Thyroid gland (tissue), 4 donors: Measurements from ENCODE around the gene ZER1. TPM values are rescaled to one million over a fixed set of nuclear protein-coding genes. Genes with fewer than 3 reads are reported as not detected.

Source experiments
- DNase-seq, 2 donors: peaks; one replicate each; pipeline ENCODE4 v3.0.0-alpha.2; 2019
- H3K27ac ChIP-seq, 3 donors: fragments of 200-600 bp; sonication (generic); 1 replicate in 2 of 3; 2 replicates in 1 of 3; pipeline ENCODE4 v1.5.1; 2016 to 2019; ENCODE audit warnings: mild to moderate bottlenecking in 1 of 3, moderate library complexity in 1 of 3
- H3K27me3 ChIP-seq: fragments of 200-600 bp; sonication (generic); one replicate; pipeline ENCODE4 v1.5.1; 2019
- H3K36me3 ChIP-seq, 2 donors: fragments of 200-600 bp; sonication (generic); one replicate each; pipeline ENCODE4 v1.5.1; 2016 to 2019
- H3K4me1 ChIP-seq, 2 donors: fragments of 200-600 bp; sonication (generic); one replicate each; pipeline ENCODE4 v1.5.1; 2017 to 2019
- H3K4me3 ChIP-seq, 3 donors: fragments of 200-600 bp; sonication (generic); replicated peaks in 1 of 3; 1 replicate in 2 of 3; 2 replicates in 1 of 3; pipeline ENCODE4 v1.5.1; 2016; ENCODE audit warnings: mild to moderate bottlenecking in 1 of 3
- H3K9me3 ChIP-seq: fragments of 200-600 bp; sonication (generic); one replicate; pipeline ENCODE4 v1.5.1; 2017
- CTCF ChIP-seq, 6 experiments: fragments of 200-600 bp in 3 of 6; fragments of 450-650 bp in 3 of 6; sonication (generic) in 3 of 6; IDR thresholded peaks; one replicate each; pipeline ENCODE4 v1.5.1; 2016 to 2019; ENCODE audit warnings: antibody characterized with exemption in 6 of 6, mild to moderate bottlenecking in 2 of 6, inconsistent platforms in 1 of 6, moderate library complexity in 1 of 6
- POLR2A ChIP-seq, 2 donors: fragments of 450-650 bp; IDR thresholded peaks; one replicate each; pipeline ENCODE4 v1.6.1; 2017; ENCODE audit warnings: antibody characterized with exemption in 2 of 2, mild to moderate bottlenecking in 2 of 2, moderate library complexity in 1 of 2
- WGBS, 2 donors: methylation state at CpG; one replicate each; pipeline ENCODE4 v1.1.5; 2017; 5-methylcytosine and 5-hydroxymethylcytosine counted together
- intact Hi-C: fragments of 100-400 bp; cut with DNase I; formaldehyde crosslinking; loops from one replicate; pipeline ENCODE4 v1.15.1; 2023
- total RNA-seq, 4 donors: library from RNA; depleted of rRNA; stranded (reverse); fragments of >200 nt; gene quantifications; one replicate each; pipeline ENCODE4 v1.2.3, GENCODE V29; 2016

Gene ZER1
- total RNA-seq, 4 donors from 2014 or later: 45.1 to 129 (median 70.2) TPM

- no peaks in the 10 kb centered on the region for H3K27me3 ChIP-seq
- TF ChIP-seq CTCF (IDR thresholded peaks at IDR 0.05) (peak in 5 of 6 experiments; percentile 9 to 70 (median 48)), POLR2A (IDR thresholded peaks at IDR 0.05) (no peak)
- WGBS, 2 donors: 34 to 39% methylated on average over 8 to 9 of the region's 9 CpGs
- no peaks in the 10 kb centered on the region for H3K9me3 ChIP-seq
- H3K4me3 ChIP-seq: no peak overlapping the region
- DNase-seq: peak; percentile 73 to 75
- H3K36me3 ChIP-seq: peaks cover 16 to 29% of the 10 kb centered on the region in 2 donors
- H3K27ac ChIP-seq: no peak overlapping the region
- intact Hi-C loops: no loop called here
- H3K4me1 ChIP-seq: no peaks in the 10 kb centered on the region
Observed at GRCh38 chr9:128733256-128733655, 38.5 kb downstream of the ZER1 start.

- peaks cover 16 to 29% of the 10 kb centered on the region in 2 donors for H3K36me3 ChIP-seq
Observed at GRCh38 chr9:128732576-128732975, 39.2 kb downstream of the ZER1 start.

GRCh38 chr9:128731691-128732090, 40.0 kb downstream of the ZER1 start:
- no peak overlapping the region for H3K4me3 ChIP-seq
- DNase-seq: no peak
- intact Hi-C loops: no loop called here
- WGBS, 2 donors: 81 to 87% methylated on average over 9 of the region's 9 CpGs
- TF ChIP-seq POLR2A (IDR thresholded peaks at IDR 0.05): no peak
- no peak overlapping the region for H3K27ac ChIP-seq
- no peaks in the 10 kb centered on the region for H3K4me1 ChIP-seq
- no peaks in the 10 kb centered on the region for H3K9me3 ChIP-seq
- H3K36me3 ChIP-seq: peaks cover 16 to 22% of the 10 kb centered on the region in 2 donors
- H3K27me3 ChIP-seq: no peaks in the 10 kb centered on the region

More at GRCh38 chr9:128732576-128732975, 39.2 kb downstream of the ZER1 start:
- Histone ChIP-seq H3K9me3 (no peaks in the 10 kb centered on the region), H3K4me3 (no peak overlapping the region), H3K27me3 (no peaks in the 10 kb centered on the region), H3K4me1 (no peaks in the 10 kb centered on the region), H3K27ac (no peak overlapping the region)
- 91 to 96% methylated on average over 13 of the region's 13 CpGs for WGBS, 2 donors
- DNase-seq: no peak
- TF ChIP-seq CTCF (IDR thresholded peaks at IDR 0.05) (no peak), POLR2A (IDR thresholded peaks at IDR 0.05) (no peak)
- intact Hi-C loops: no loop called here

GRCh38 chr9:128731093-128731492, 40.6 kb downstream of the ZER1 start:
- Histone ChIP-seq H3K4me3 (no peak overlapping the region), H3K27me3 (no peaks in the 10 kb centered on the region), H3K4me1 (no peaks in the 10 kb centered on the region), H3K27ac (no peak overlapping the region), H3K36me3 (peaks cover 16 to 21% of the 10 kb centered on the region in 2 donors), H3K9me3 (no peaks in the 10 kb centered on the region)
- TF ChIP-seq CTCF (IDR thresholded peaks at IDR 0.05) (no peak), POLR2A (IDR thresholded peaks at IDR 0.05) (no peak)
- no peak for DNase-seq
- 87 to 90% methylated on average over 13 of the region's 13 CpGs for WGBS, 2 donors
- intact Hi-C loops: no loop called here

GRCh38 chr9:128729766-128730517, 41.8 kb downstream of the ZER1 start:
- H3K9me3 ChIP-seq: no peaks in the 10 kb centered on the region
- 90% methylated on average over 16 to 27 of the region's 27 CpGs for WGBS, 2 donors
- no peak for TF ChIP-seq POLR2A (IDR thresholded peaks at IDR 0.05)

GRCh38 chr9:128729302-128729701, 42.4 kb downstream of the ZER1 start:
- Histone ChIP-seq H3K36me3 (peaks cover 6 to 10% of the 10 kb centered on the region in 2 donors), H3K9me3 (no peaks in the 10 kb centered on the region), H3K4me1 (peaks cover 4 to 7% of the 10 kb centered on the region in 2 donors), H3K27ac (no peak overlapping the region), H3K4me3 (no peak overlapping the region), H3K27me3 (no peaks in the 10 kb centered on the region)
- DNase-seq: no peak
- intact Hi-C loops: loop anchor here (10.0 kb wide), 1 partner anchor 95 kb away; no protein-coding TSS in a partner anchor
- no peak for TF ChIP-seq POLR2A (IDR thresholded peaks at IDR 0.05)
- TF ChIP-seq CTCF (IDR thresholded peaks at IDR 0.05): no peak
- 82% methylated on average over 5 of the region's 5 CpGs for WGBS, 2 donors

More at GRCh38 chr9:128729766-128730517, 41.8 kb downstream of the ZER1 start:
- Histone ChIP-seq H3K36me3 (peaks cover 13 to 17% of the 10 kb centered on the region in 2 donors), H3K27ac (no peak overlapping the region), H3K4me1 (peaks cover 0 to under 1% of the 10 kb centered on the region in 2 donors), H3K4me3 (no peak overlapping the region), H3K27me3 (no peaks in the 10 kb centered on the region)
- intact Hi-C loops: loop anchor here (10.0 kb wide), 1 partner anchor 95 kb away; no protein-coding TSS in a partner anchor
- no peak for DNase-seq
